HG03108 (cell line): Measurements from ENCODE around the gene IGFLR1.

Experiments
- ATAC-seq: cut with Tn5 transposase; IDR thresholded peaks from one replicate; pipeline ENCODE4 v1.9.1; 2021; ENCODE audit warnings: moderate library complexity; ENCODE audit not compliant: unreplicated experiment

IGFLR1 gene

GRCh38 chr19:35742121-35742724 is at the start of gene IGFLR1:
IGFLR1 (minus strand) TSS chr19:35742452; CDS start chr19:35741180, 1,272 bp downstream.
- no peak for ATAC-seq

GRCh38 chr19:35791814-35792279 is 49.6 kb upstream of the IGFLR1 start:
- no peak for ATAC-seq

- no peak for ATAC-seq
These were observed 48.9 kb upstream of the IGFLR1 start for GRCh38 chr19:35790981-35791813.

- no peak for ATAC-seq
These were observed 48.0 kb upstream of the IGFLR1 start for GRCh38 chr19:35789978-35790944.

GRCh38 chr19:35789195-35789977 is 47.1 kb upstream of the IGFLR1 start:
- ATAC-seq: no peak

GRCh38 chr19:35788205-35788960 is 46.1 kb upstream of the IGFLR1 start:
- no peak for ATAC-seq

GRCh38 chr19:35787227-35787799 is 45.1 kb upstream of the IGFLR1 start:
- ATAC-seq: no peak

GRCh38 chr19:35786299-35787160 is 44.3 kb upstream of the IGFLR1 start:
- no peak for ATAC-seq

GRCh38 chr19:35785339-35785627 is 43.0 kb upstream of the IGFLR1 start:
- ATAC-seq: no peak

GRCh38 chr19:35784503-35785338 is 42.5 kb upstream of the IGFLR1 start:
- no peak for ATAC-seq

- ATAC-seq: no peak
These were observed 41.5 kb upstream of the IGFLR1 start for GRCh38 chr19:35783469-35784434.

GRCh38 chr19:35782589-35782988 is 40.3 kb upstream of the IGFLR1 start:
- ATAC-seq: no peak

GRCh38 chr19:35781650-35782049 is 39.4 kb upstream of the IGFLR1 start:
- no peak for ATAC-seq

GRCh38 chr19:35780717-35781116 is 38.5 kb upstream of the IGFLR1 start:
- ATAC-seq: no peak

GRCh38 chr19:35780058-35780457 is 37.8 kb upstream of the IGFLR1 start:
- no peak for ATAC-seq

- no peak for ATAC-seq
These were observed 36.8 kb upstream of the IGFLR1 start for GRCh38 chr19:35779033-35779432.

GRCh38 chr19:35777961-35778360 is 35.7 kb upstream of the IGFLR1 start:
- no peak for ATAC-seq
